Transverse colon (tissue), 3 donors: ENCODE measurements around the gene RHOV.

ENCODE experiments used
- CTCF ChIP-seq, 5 experiments: fragments of 200-600 bp in 3 of 5; fragments of 450-650 bp in 2 of 5; sonication (generic) in 3 of 5; IDR thresholded peaks; 1 replicate in 2 of 5; 2 replicates in 3 of 5; pipeline ENCODE4 v1.5.1; 2016 to 2017; ENCODE audit warnings: antibody characterized with exemption in 5 of 5, inconsistent platforms in 3 of 5, mild to moderate bottlenecking in 2 of 5, moderate library complexity in 1 of 5
- EP300 ChIP-seq: sonication (generic); formaldehyde crosslinking; IDR thresholded peaks from one replicate; pipeline ENCODE4 v1.6.1; 2017; ENCODE audit warnings: antibody characterized with exemption, low read depth
- POLR2A ChIP-seq: fragments of 450-650 bp; IDR thresholded peaks from one replicate; pipeline ENCODE4 v1.6.1; 2016; ENCODE audit warnings: antibody characterized with exemption, mild to moderate bottlenecking, moderate library complexity

GRCh38 chr15:40875991-40876730 lies 2.1 kb upstream of the RHOV start:
- no peak for TF ChIP-seq CTCF (IDR thresholded peaks at IDR 0.05)
- TF ChIP-seq POLR2A, result no peak
- no peak for TF ChIP-seq EP300
